HuH-7 (cell line): Measurements from ENCODE around the gene PPP1R14D.
"Not testable (repeated sequence)": the region's sequence is repeated elsewhere in the genome, so short reads cannot be mapped to it uniquely, and the experiment has no call there.

Experiments
- DNase-seq: peaks from one replicate; pipeline ENCODE4 v3.0.0; 2011; ENCODE audit warnings: low spot score

The PPP1R14D gene, protein sequence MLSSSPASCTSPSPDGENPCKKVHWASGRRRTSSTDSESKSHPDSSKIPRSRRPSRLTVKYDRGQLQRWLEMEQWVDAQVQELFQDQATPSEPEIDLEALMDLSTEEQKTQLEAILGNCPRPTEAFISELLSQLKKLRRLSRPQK

DNA sequence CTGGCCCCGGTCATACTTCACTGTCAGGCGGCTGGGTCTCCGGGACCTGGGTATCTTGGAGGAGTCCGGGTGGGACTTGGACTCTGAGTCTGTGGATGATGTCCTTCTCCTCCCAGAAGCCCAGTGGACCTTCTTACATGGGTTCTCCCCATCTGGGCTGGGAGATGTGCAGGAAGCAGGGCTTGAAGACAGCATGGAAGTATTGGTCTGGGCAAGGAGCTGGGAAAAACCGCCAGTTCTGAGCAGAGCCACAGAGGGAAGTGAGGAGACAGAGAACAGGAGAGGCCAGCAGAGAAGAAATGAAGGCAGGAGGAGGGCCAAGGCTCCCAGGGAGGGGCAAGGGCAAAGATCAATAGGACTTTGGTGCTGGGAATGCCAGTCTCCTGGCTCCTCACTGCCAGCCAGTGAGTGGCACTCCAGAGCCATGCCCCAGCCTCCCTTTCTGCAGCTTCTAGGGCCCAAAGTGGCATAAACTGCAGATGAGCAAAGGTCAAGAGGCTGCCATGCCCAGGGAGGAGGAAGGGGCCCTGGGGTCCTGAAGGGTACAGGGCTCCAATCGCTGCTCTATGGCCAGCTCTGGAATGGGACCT, at the start of gene PPP1R14D:
Gene PPP1R14D (minus strand): TSS at position 262 of the 590 bp plus-strand sequence. CDS start 67 bp downstream, at position 195.
- DNase-seq: no peak

DNA sequence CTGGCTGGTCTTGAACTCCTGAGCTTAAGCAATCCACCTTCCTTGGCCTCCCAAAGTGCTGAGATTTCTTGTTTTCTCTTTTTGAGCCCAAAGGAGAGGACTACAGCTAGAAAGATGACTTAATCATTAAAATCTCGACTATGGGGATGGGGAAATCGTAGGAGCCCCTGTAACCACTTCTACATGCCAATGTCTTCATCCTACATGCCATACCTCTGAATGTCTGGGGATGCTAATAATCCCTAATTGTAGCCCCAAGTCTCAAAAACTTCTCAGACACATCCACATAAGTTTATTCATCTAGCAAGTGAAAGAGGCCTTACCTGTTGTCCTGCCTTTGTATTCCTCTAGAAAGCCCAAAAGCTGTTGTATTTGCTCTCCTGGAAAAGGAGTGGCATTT, 49.2 kb upstream of the PPP1R14D start:
- DNase-seq: no peak

DNA sequence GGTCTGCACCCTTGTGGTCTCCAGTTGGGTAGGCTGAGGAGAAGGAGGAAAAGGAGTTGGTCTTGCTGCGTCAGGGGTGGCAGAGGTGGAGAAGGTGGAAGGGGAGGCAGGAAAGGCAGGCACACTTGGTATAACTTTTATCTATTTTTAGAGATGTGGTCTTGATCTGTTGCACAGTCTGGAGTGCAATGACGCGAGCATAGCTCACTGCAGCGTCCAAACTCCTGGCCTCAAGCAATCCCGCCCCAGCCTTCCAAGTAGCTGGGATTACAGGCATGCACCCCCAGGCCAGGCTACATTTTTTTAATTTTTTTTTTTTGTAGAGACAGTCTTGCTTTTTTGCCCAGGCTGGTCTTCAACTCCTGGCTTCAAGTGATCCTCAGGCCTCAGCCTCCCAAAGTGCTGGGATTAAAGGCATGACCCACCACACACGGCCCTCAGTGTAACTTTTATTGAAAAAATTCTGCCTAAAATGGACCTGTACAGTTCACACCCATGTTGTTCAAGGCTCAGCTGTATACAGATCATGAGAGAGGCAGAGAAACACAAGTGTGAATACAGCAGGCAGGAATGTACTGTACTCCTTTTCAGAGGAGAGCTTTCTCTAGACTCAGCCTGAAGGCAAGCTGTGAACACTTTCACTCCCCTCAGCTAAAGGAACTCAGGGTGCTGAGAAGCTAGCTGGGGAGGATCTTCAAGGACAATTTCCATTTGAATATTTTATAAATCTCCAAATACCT, 47.7 kb upstream of the PPP1R14D start:
- DNase-seq: no peak

DNA sequence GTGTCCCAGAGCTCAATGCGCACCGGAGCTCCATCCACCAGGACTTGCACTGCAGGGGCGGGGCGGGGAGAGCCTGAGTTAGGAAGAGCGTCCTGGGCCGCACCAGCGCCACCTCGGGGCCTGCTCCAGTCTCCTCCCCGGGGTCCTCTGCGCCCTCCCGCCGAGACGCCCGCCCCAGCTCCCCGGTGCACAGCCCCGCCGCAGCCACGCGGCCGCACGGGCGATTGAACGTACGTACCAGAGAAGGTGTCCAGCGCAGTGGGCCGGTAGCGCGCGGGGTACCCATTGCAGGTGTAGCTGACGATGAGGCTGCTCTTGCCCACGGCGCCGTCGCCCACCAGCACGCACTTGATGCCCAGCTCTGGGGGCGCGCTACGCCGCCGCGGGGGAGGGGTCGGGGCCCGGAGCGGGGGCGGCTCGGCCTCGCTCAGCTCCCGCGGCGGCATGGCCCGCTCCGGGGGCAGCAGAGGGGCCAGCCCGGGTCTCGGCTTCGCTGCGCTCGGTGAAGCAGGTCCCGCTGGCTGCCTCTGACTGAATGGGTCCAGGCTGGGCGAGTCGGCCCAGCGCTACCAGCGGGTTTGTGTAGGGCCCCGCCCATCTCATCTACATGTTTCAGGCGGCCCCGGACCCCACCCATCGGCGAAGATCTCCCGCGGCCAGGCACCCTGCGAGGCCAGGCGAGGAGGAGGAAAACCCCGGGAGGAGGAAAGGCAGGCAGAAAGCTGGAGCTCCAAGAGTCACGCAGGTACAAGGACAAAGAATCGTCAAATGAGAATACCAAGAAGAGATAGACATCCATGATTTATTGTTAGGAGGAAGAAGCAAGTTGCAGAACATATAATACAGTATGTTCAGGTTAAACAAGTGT, 45.4 kb upstream of the PPP1R14D start, which contains the start of gene RHOV:
Gene RHOV (minus strand): TSS at position 541 of the 868 bp plus-strand sequence. CDS start 95 bp downstream, at position 446.
- DNase-seq: peak; percentile 81

DNA sequence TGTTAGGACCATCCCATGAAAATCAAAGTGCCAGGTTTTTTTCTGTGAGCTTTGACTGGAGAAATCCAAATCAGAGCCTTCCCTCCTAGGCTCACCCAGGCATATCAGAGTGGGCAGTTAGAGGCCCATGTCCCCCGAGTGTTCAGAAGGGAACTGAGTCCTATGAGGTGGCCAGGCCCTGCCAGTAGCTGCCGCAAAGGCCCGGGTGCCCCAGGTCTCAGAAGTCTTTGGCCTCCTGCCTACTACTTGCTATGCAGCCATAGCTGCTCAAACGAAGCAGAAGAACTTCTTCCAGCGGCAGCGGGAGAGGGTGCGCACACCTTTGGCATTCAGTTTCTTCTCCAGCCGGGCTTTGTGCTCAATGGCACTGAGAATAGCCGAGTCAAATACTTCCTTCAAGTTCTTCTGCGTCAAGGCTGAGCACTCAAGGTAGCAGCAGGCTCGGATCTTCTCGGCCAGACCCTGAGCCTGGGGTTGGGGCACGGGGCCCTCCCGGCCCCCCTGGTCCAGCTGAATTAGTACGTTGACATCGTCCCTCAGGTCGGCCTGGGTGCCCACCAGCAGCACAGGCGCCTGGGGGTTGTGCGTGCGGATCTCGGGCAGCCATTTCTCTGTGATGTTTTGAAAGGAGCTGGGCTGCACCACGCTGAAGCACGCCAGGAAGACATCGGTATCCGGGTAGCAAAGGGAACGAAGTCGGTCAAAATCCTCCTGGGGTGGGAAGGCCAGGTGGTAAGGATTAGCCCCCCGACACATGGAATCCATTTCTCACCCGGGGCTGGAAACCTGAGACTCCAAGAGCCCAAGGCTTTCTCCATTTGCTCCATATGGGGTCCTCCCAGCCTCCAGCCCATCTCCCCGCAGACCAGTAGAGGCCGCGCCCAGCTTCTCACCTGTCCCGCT, 44.5 kb upstream of the PPP1R14D start:
- DNase-seq: no peak

DNA sequence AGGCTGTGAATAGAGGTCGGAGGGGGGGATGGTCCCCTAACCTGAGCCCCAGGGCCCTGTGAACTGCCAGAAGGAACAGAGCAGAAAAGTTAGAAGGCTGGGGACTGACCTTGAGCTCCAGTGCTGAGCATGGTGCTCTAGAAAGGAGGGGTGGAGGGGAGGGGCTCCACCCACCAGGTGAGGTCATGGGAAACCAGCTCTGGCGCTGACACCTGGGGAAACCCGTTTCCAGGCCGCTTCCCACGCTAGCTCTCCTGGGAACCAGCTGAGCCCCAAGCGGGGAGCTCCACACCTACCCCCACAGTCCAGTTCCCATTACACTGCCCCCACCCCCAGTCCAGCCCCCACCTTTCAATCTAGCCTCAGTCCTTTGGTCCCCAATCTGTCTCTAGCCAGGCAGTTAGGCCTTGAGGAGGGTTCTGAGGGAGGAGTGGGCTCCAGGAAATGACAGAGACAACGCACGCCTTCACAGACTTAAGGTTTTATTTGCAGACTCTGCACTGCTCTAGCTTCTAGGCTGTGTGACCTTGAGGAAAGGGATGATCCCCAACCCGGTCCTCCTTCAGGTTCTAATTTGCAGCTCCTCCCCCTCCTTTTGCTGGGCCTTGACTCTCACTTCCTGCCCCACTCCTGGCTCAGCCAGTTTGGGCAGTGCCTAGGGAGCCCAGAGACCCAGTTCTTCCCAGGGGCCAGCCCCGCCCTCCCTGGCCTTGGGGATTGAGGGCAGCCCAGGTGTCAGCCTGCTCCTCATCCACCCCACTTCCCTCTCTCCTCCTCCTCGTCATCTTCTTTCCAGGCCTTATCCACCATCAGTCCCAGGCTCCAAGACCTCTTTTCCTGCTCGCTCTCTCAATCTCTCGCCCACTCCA, 43.5 kb upstream of the PPP1R14D start:
- DNase-seq: no peak

DNA sequence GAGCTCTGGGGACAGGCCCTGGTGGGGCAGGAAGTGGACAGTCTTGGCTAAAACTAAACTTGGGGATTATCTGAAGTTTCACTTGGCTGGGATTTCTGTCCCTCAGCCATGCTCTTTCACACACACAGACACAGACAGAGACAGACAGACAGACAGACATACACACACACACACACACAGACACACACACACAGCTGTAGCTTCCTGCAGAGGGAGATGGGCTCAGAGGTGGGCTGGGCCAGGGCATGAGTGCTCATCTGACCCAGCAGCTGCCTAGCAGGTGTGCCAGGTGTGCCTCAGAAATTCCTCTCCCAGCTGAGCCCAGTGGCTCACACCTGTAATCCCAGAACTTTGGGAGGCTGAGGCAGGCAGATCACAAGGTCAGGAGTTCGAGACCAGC, 42.2 kb upstream of the PPP1R14D start:
- no peak for DNase-seq

DNA sequence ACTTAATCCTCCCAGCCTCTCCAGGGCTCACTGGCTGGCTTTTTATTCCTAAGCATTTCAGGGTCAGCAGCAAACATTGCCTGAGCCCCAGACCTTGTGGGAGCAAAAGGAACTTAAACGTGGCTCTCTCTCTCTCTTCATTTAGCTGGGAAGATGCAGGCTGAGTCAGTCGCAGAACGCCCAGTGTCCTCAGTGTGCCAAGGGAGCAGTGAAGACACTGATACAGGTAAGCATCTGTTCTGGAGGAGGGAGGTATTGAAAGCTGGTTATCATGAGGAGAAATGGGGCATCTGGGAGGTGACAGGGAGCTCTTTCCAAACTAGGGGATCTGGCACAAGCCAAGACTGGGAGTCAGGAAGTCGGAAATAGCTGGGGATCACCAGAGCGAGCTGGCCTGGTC, 41.2 kb upstream of the PPP1R14D start:
- no peak for DNase-seq

DNA sequence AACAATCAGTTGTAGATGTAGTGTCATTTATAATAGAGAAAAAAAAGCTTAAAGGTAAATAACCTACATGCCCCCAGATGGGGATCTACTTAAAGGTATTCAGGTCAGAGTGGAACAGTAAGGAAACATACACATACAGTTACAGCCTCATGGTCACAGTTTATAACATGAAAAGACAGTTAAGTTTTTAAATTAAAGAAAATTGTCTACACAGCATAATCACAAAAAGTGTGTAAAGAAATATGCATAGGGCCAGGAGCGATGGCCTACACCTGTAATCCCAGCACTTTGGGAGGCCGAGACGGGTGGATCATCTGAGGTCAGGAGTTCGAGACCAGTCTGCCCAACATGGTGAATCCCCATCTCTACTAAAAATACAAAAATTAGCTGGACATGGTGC, 38.7 kb upstream of the PPP1R14D start:
- DNase-seq: no peak

DNA sequence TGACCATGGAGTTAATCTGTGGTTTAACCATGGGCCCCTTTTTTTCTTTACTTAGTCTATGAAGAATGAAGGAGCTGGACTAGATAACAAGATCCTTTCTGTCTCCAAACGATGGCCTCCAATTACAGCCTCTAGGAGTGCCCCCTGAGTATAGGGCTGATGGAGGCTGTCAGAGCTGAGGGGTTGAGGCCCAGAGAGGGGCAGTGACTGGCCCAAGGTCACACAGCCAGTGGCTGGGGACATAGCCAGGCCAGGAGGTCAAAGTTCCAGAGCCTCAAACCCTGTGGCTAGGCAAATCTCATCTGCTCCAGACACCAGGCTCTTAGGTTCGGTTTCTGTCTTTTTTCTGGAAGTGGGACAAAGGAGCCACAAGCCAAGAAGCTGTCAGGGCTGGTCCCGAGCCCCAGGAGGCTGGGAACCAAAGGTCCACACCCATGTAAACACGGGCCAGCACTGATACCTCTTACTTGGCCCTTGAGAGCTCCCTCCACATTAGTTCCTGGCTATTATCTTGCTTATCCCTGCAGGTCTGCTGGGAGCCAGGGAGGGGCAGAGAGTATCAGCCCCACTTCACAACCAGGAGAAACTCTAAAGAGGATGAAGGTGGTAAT, 35.3 kb upstream of the PPP1R14D start:
- DNase-seq: no peak

DNA sequence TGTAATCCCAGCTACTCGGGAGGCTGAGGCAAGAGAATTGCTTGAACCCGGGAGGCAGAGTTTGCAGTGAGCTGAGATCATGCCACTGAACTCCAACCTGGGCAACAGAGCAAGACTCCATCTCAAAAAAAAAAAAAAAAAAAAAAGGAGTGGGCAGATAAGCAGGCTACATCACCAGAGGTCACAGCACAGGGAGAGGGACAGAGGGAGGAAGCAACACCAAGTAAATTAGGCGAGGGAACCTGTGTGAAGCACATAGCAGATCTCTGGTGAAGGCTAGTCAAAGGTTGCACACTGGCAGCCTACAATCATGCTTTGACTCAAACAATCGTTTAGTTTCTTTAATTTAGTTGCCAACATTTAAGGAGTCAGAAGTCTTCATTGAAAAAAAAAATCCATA, 32.6 kb upstream of the PPP1R14D start:
- DNase-seq: not testable (repeated sequence)

DNA sequence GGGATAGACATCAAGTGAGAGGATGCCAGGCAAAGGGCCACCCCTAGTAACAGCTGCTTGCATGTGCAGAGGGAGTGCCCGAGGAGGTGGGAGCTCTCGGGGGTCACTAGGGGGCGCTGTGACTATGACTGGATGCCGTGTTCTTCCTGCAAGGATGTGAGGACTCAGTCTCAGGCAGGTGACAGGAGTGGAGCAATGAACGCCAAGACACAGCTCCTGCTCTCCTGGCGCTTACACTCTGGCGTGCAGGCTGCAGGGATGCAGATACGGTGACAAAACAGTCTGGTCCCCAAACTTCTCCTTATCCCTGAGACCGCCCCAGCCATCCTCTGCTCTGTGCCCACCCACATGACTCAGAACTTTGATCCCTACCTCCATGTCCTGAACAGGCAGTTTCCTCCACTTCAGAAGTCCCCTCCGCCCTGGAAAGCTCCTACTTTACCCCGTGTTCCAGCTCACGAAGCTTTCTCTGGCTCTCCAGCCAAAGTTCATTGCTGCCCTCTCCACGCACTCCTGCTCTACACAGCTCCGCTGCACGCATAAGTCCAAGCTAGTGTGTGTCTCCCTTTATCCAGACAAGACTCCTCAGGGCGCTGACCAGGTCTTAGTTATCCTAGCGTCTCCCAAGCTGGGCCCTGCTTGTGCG, 30.8 kb upstream of the PPP1R14D start:
- peak; percentile 67 for DNase-seq

DNA sequence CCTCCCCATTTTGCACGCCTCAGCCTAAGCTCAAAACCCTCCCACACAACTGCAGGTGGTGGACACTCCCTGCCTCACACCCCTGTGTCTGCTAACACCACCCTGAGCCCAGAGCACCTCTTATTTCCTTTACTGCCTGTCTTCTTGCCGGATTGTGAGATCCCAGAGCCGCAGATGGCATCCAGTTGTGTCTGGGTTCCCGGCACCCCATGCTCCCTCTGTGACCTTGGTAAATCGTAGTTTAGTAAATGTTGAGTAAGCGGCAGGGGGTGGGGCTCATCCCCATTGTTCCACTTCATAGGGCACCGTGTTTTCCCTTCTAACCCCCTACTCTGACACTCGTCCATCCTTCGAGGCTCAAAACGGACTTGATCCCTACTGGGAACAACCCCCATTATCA, 30.2 kb upstream of the PPP1R14D start:
- DNase-seq: no peak

DNA sequence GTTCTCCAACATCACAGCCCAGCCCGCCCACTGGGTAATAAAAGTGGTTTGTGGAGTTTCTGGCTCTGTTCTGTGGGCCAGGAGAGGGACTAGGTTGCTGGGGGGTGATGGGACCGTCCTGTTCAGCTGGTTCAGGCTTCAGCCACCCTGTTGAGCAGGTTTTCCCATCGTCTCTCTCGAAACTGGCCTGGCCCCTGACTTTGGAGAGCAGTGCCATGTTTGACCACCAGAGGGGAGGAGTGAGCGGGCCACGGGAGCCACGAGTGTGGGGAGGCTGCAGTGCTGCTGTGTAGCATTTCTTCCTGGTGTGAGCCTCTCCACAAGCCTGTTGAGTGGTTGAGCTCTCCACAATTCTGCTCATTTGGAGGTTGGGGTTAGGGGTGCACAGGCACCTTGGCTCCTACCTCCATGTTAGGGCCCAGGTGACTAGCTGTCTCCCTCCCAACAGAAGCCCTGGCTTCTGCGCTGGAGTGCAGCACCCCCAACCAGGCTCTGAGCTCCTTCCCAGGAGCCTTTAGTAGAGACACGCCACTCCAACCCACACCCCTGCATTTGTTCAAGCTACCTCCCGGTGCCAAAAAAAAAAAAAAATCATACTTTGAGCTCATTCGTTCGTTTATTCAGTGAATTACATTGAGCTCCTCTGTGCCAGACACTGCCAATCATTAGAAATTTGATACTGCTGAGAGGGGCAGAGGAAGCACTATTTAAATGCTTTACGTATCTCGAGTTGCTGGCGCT, 29.3 kb upstream of the PPP1R14D start:
- peak; percentile 73 for DNase-seq

DNA sequence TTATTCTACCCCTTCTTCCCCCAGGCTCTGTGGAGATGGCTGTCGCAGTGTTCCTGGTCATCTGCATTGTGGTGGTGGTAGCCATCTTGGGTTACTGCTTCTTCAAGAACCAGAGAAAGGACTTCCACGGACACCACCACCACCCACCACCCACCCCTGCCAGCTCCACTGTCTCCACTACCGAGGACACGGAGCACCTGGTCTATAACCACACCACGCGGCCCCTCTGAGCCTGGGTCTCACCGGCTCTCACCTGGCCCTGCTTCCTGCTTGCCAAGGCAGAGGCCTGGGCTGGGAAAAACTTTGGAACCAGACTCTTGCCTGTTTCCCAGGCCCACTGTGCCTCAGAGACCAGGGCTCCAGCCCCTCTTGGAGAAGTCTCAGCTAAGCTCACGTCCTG, 28.2 kb upstream of the PPP1R14D start:
- no peak for DNase-seq

DNA sequence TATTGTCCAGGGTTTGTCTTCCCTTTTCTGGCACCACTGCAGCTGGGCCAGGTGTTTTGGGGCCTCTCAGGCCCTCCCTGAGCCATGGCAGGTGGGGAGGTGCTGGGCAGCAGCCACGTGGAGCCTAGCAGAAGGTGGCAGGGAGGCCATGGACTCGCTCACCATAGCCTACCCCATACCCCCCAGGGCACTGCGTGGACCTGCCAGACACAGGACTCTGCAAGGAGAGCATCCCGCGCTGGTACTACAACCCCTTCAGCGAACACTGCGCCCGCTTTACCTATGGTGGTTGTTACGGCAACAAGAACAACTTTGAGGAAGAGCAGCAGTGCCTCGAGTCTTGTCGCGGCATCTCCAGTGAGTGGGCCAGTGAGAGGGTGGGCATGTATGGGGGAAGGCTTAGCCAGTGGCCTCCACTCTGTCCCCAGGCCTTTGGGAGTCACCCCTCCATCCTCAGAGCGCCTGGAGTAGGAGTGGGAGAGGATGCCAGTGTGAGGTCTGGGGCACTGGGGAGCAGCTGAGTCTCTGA, 27.3 kb upstream of the PPP1R14D start:
- no peak for DNase-seq

DNA sequence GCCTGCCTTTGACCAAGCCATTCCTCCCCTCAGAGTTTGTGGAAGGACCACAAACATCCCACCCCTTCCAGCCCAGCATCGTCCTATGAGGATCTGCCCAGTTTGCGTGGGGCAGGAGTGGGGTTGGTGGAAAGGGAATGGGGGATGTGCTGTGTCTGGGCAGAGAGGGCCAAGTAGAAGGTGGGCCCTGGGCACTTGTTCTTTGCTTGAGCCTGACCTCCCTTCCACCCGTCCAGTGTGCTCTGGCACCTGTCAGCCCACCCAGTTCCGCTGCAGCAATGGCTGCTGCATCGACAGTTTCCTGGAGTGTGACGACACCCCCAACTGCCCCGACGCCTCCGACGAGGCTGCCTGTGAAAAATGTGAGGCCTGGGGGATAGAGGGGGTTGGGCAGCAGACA, 25.7 kb upstream of the PPP1R14D start:
- no peak for DNase-seq

DNA sequence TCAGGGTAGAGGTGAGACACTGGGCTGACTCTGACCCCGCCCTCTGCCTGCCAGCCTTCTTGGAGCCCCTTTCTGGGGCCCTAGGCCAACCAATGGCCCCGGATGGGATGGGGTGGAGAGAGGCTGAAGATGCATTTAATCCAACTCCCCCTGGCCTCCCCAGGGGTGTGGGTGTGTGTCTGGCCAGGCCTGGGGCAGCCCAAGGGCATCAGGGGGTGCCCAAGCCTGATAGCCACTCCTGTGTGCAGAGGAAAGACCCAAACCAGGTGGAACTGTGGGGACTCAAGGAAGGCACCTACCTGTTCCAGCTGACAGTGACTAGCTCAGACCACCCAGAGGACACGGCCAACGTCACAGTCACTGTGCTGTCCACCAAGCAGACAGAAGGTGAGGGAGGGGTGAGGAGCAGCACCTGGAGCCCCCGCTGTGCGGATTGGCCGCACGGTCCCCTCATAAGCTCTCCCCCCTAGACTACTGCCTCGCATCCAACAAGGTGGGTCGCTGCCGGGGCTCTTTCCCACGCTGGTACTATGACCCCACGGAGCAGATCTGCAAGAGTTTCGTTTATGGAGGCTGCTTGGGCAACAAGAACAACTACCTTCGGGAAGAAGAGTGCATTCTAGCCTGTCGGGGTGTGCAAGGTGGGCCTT, 24.9 kb upstream of the PPP1R14D start:
- no peak for DNase-seq
